OCI-LY1 (cell line): ENCODE results near the gene GLA.

Source experiments
- H2AFZ ChIP-seq: fragments of 200-600 bp; sonication (generic), shearing (Covaris generic); 2 replicates; pipeline ENCODE4 v1.6.0; 2014; ENCODE audit warnings: antibody characterized with exemption, mild to moderate bottlenecking, low read length
- H3F3A ChIP-seq: fragments of 200-600 bp; sonication (generic), shearing (Covaris generic); 2 replicates; pipeline ENCODE4 v1.6.0; 2014; ENCODE audit warnings: mild to moderate bottlenecking, antibody characterized with exemption, low read length, moderate library complexity; ENCODE audit not compliant: insufficient read depth
- H3K27ac ChIP-seq: fragments of 200-600 bp; sonication (generic); 2 replicates; pipeline ENCODE4 v1.5.1; 2014; ENCODE audit warnings: low read length, mixed run types, mild to moderate bottlenecking, low read depth; ENCODE audit not compliant: poor library complexity, severe bottlenecking
- H3K27me3 ChIP-seq: fragments of 200-600 bp; sonication (generic); 2 replicates; pipeline ENCODE4 v1.6.0; 2014; ENCODE audit warnings: antibody characterized with exemption, mild to moderate bottlenecking, low read length, moderate library complexity; ENCODE audit not compliant: insufficient read depth
- H3K36me3 ChIP-seq: fragments of 200-600 bp; sonication (generic); 2 replicates; pipeline ENCODE4 v1.6.1; 2014; ENCODE audit warnings: mild to moderate bottlenecking, antibody characterized with exemption, low read length, moderate library complexity, mixed read lengths; ENCODE audit not compliant: insufficient read depth
- H3K4me1 ChIP-seq: fragments of 200-600 bp; sonication (generic); 2 replicates; pipeline ENCODE4 v1.5.1; 2014; ENCODE audit warnings: mild to moderate bottlenecking, low read length, moderate library complexity; ENCODE audit not compliant: insufficient read depth, severe bottlenecking
- H3K4me2 ChIP-seq: fragments of 200-600 bp; sonication (generic), shearing (Covaris generic); 2 replicates; pipeline ENCODE4 v1.6.1; 2014; ENCODE audit warnings: low read length
- H3K4me3 ChIP-seq: fragments of 200-600 bp; sonication (generic); 2 replicates; pipeline ENCODE4 v1.5.1; 2014; ENCODE audit warnings: low read length, low read depth, mild to moderate bottlenecking, mixed read lengths; ENCODE audit not compliant: poor library complexity, severe bottlenecking
- H3K79me2 ChIP-seq: fragments of 200-600 bp; shearing (Covaris generic); 2 replicates; pipeline ENCODE4 v1.6.1; 2016; ENCODE audit warnings: mixed run types, low read length, mixed read lengths; ENCODE audit not compliant: insufficient read depth
- H3K9ac ChIP-seq: fragments of 200-600 bp; sonication (generic), shearing (Covaris generic); 2 replicates; pipeline ENCODE4 v1.6.1; 2014; ENCODE audit warnings: mild to moderate bottlenecking, low read length, mixed read lengths
- H3K9me2 ChIP-seq: fragments of 200-600 bp; sonication (generic), shearing (Covaris generic); 2 replicates; pipeline ENCODE4 v1.6.1; 2014; ENCODE audit warnings: low read depth, mild to moderate bottlenecking, low read length, mixed read lengths
- H3K9me3 ChIP-seq: fragments of 200-600 bp; shearing (Covaris generic); 2 replicates; pipeline ENCODE4 v1.6.1; 2014; ENCODE audit warnings: low read length, mixed read lengths
- H4K20me1 ChIP-seq: fragments of 200-600 bp; sonication (generic), shearing (Covaris generic); 2 replicates; pipeline ENCODE4 v1.6.0; 2016; ENCODE audit warnings: mild to moderate bottlenecking, low read length; ENCODE audit not compliant: insufficient read depth
- EZH2 ChIP-seq: fragments of 200-600 bp; sonication (generic), shearing (Covaris generic); IDR thresholded peaks from 2 replicates; pipeline ENCODE4 v1.8.0; 2017; ENCODE audit warnings: borderline replicate concordance, mixed run types, mild to moderate bottlenecking, antibody characterized with exemption, low read length, moderate library complexity, mixed read lengths
- TF ChIP-seq, protein P1 (sequence below): fragments of 200-600 bp; sonication (generic), shearing (Covaris generic); IDR thresholded peaks from 2 replicates; pipeline ENCODE4 v1.5.1; 2017; ENCODE audit warnings: mild to moderate bottlenecking, antibody characterized with exemption, low read length, moderate library complexity, mixed read lengths

Gene GLA

GRCh38 chrX:101393530-101394305, 14.0 kb downstream of the GLA start:
- Histone ChIP-seq H3K36me3 (peaks cover 48% of the 10 kb centered on the region), H3K9ac (no peak overlapping the region), H3F3A (no peaks in the 10 kb centered on the region), H3K27me3 (no peaks in the 10 kb centered on the region), H3K4me2 (peak overlapping the region; percentile 97; the same call in 1 of the 2 replicates), H4K20me1 (no peaks in the 10 kb centered on the region), H3K79me2 (peaks cover 5% of the 10 kb centered on the region), H3K4me1 (peaks cover 44% of the 10 kb centered on the region), H3K9me2 (no peaks in the 10 kb centered on the region), H3K4me3 (peak overlapping the region; percentile 22), H2AFZ (no peak overlapping the region), H3K27ac (peak overlapping the region; percentile 40), H3K9me3 (no peaks in the 10 kb centered on the region)
- no peak for TF ChIP-seq EZH2
- TF ChIP-seq, protein P1, sequence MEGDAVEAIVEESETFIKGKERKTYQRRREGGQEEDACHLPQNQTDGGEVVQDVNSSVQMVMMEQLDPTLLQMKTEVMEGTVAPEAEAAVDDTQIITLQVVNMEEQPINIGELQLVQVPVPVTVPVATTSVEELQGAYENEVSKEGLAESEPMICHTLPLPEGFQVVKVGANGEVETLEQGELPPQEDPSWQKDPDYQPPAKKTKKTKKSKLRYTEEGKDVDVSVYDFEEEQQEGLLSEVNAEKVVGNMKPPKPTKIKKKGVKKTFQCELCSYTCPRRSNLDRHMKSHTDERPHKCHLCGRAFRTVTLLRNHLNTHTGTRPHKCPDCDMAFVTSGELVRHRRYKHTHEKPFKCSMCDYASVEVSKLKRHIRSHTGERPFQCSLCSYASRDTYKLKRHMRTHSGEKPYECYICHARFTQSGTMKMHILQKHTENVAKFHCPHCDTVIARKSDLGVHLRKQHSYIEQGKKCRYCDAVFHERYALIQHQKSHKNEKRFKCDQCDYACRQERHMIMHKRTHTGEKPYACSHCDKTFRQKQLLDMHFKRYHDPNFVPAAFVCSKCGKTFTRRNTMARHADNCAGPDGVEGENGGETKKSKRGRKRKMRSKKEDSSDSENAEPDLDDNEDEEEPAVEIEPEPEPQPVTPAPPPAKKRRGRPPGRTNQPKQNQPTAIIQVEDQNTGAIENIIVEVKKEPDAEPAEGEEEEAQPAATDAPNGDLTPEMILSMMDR: no peak

DNA sequence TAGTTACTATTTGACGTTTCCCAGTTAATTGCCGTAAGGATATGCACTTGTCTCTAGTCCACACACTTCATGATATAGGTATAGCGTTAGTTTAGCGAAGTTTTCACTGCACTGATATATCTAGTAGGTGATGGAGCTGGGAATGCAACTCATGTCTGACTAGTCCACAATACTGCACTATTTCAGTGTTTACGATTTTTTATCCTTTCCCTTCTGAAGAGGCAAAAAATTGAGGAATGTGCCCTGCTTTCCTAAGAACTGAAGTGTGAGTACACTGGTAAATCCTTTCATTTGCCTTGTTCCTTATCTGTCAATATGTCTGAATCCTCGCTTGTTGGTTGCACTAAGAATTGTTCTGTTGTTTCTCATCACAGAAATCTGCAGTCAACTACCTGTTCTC, 15.9 kb downstream of the GLA start:
- Histone ChIP-seq H3K4me1 (peaks cover 45% of the 10 kb centered on the region), H4K20me1 (no peaks in the 10 kb centered on the region), H3K27me3 (no peaks in the 10 kb centered on the region), H3K9me3 (no peaks in the 10 kb centered on the region), H3K4me2 (peak overlapping the region; percentile 97), H3K36me3 (peaks cover 48% of the 10 kb centered on the region), H2AFZ (no peak overlapping the region), H3F3A (no peaks in the 10 kb centered on the region), H3K9me2 (no peaks in the 10 kb centered on the region), H3K27ac (peak overlapping the region; percentile 86), H3K9ac (peak overlapping the region; percentile 97), H3K4me3 (peak overlapping the region; percentile 87), H3K79me2 (peaks cover 5% of the 10 kb centered on the region)
- TF ChIP-seq EZH2: no peak
- TF ChIP-seq, protein P1: no peak

GRCh38 chrX:101390664-101391525, 16.8 kb downstream of the GLA start, which contains the start of gene RPL36A:
Gene RPL36A, plus strand, starts transcription at chrX:101391011. Its CDS starts 33 bp downstream, at chrX:101391044.
- H3K79me2 ChIP-seq: peaks cover 5% of the 10 kb centered on the region

More at GRCh38 chrX:101390664-101391525, 16.8 kb downstream of the GLA start, which contains the start of gene RPL36A:
- peak within 1 kb of the TSS; percentile 87 for H3K4me3 ChIP-seq
- no peaks in the 10 kb centered on the region for H3K9me3 ChIP-seq
- H4K20me1 ChIP-seq: no peaks in the 10 kb centered on the region
- no peaks in the 10 kb centered on the region for H3K27me3 ChIP-seq
- no peaks in the 10 kb centered on the region for H3K9me2 ChIP-seq
- H3K36me3 ChIP-seq: peaks cover 43% of the 10 kb centered on the region
- TF ChIP-seq, protein P1: peak; percentile 68
- no peak for TF ChIP-seq EZH2
- peaks cover 52% of the 10 kb centered on the region for H3K4me1 ChIP-seq
- peak within 1 kb of the TSS; percentile 86 for H3K27ac ChIP-seq
- no peak within 1 kb of the TSS for H2AFZ ChIP-seq
- no peaks in the 10 kb centered on the region for H3F3A ChIP-seq
- peak within 1 kb of the TSS; percentile 97 for H3K4me2 ChIP-seq
- H3K9ac ChIP-seq: peak within 1 kb of the TSS; percentile 97
